Activated CD8-positive, alpha-beta memory T cell treated with anti-CD3 and anti-CD28 coated beads, Interleukin-2, amount 10 ng/mL, durations not matched to agents 7 days and 5 days (primary cell): ENCODE measurements around the gene INSR. TPM values are rescaled to one million over a fixed set of nuclear protein-coding genes. Genes with fewer than 3 reads are reported as not detected.
"Not testable (repeated sequence)": the region's sequence is repeated elsewhere in the genome, so short reads cannot be mapped to it uniquely, and the experiment has no call there.

Experiments
- ATAC-seq: fragments of 150-1000 bp; cut with Tn5 transposase; one replicate; pipeline ENCODE4 v1.10.0; 2021; ENCODE audit warnings: moderate library complexity
- CTCF ChIA-PET: fragments of 350-600 bp; sonication (Branson Sonifier 250); formaldehyde crosslinking; loops from one replicate; lab custom pipeline; 2021; ENCODE audit warnings: antibody characterized with exemption; lab: Charles Lee
- DNase-seq: peaks from one replicate; pipeline ENCODE4 v3.0.0-alpha.2; 2020
- H3K27ac Mint-ChIP-seq: one replicate; pipeline ENCODE4 v1.8.0; 2021; ENCODE audit warnings: mild to moderate bottlenecking, mixed read lengths
- H3K27me3 Mint-ChIP-seq: one replicate; pipeline ENCODE4 v1.8.0; 2021; ENCODE audit warnings: mixed read lengths
- H3K36me3 Mint-ChIP-seq: one replicate; pipeline ENCODE4 v1.8.0; 2021; ENCODE audit warnings: mild to moderate bottlenecking, mixed read lengths
- H3K4me1 Mint-ChIP-seq: one replicate; pipeline ENCODE4 v1.8.0; 2021; ENCODE audit warnings: mixed read lengths
- H3K4me3 Mint-ChIP-seq: one replicate; pipeline ENCODE4 v1.8.0; 2021; ENCODE audit warnings: mild to moderate bottlenecking, moderate library complexity, mixed read lengths
- H3K9me3 Mint-ChIP-seq: one replicate; pipeline ENCODE4 v1.8.0; 2022; ENCODE audit warnings: low read depth, mixed read lengths
- total RNA-seq, 2 experiments: library from RNA; stranded (reverse); gene quantifications; one replicate each; pipeline ENCODE4 v1.2.3, GENCODE V29; 2021

The INSR gene
- total RNA-seq, 2 experiments from 2014 or later, result 0.20 to 0.63 TPM

DNA sequence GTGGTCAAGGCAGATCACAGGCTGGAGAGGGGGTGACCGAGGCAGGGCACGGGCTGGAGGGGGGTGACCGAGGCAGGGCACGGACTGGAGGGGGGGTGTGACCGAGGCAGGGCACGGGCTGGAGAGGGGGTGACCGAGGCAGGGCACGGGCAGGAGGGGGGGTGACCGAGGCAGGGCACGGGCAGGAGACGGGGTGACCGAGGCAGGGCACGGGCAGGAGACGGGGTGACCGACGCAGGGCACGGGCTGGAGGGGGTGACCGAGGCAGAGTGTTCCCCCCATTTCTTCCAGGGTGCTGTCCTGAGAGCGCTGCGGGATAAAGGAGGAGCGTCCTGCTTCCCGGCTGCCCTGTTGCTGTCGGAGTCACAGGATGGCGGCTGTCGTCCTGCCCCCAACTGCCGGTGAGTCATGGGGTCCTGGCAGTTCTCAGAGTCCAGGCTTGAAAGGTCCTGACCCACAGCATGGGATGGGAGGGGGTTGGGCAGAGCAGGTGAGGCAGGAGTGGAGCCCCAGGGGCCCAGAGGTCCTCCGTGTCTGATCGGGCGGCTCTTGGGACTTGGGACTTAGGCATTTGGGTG is 219.4 kb downstream of the INSR start:
- DNase-seq (no peak), ATAC-seq (no peak)
- H3K36me3 Mint-ChIP-seq, result peaks cover 85% of the 10 kb centered on the region
- CTCF ChIA-PET, result no interaction called here
- no peaks in the 10 kb centered on the region for H3K27me3 Mint-ChIP-seq
- peaks cover 27% of the 10 kb centered on the region for H3K9me3 Mint-ChIP-seq
- no peak overlapping the region for H3K4me3 Mint-ChIP-seq
- H3K27ac Mint-ChIP-seq, result no peak overlapping the region
- peaks cover 18% of the 10 kb centered on the region for H3K4me1 Mint-ChIP-seq

DNA sequence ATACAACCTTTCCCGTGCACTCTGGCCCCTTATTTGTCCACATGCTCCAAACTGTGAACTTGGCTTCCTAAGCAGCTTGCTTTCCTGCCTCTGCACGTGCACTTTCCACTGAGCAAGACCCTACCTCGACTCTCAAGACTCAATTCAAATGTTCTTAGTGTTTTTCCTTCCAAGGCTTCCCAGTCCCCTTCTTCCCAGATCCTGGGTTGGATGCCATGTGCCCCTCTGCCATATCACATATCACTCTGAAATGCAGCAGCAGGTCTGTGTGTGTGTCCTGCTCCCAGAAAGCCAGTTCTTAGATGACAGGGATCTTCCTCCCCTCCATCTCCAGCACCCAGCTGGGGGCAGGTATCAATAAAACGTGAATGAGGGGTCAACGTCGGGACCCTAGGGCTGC is 221.7 kb downstream of the INSR start:
- Mint-ChIP-seq H3K9me3 (peaks cover 11% of the 10 kb centered on the region), H3K27ac (peak overlapping the region; percentile 26), H3K36me3 (peaks cover 63% of the 10 kb centered on the region), H3K27me3 (no peaks in the 10 kb centered on the region), H3K4me3 (peak overlapping the region; percentile 8), H3K4me1 (peaks cover 22% of the 10 kb centered on the region)
- DNase-seq (no peak), ATAC-seq (no peak)
- CTCF ChIA-PET, result no interaction called here

DNA sequence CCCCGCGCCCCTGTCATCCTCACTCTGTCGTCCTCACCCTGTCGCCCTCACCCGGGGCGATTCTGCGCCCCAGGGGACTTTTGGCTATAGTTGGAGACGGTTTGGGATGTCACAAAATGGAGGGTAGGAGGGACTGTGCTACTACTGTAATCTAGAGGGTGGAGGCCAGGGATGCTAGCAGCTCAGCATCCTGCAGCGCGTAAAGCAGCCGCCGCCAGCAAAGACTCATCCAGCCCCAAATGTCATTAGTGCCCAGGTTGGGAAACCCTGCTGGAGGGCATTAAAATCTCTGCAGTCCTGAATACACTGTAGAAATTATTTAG is 224.3 kb downstream of the INSR start:
- no peaks in the 10 kb centered on the region for H3K27me3 Mint-ChIP-seq
- peaks cover 5% of the 10 kb centered on the region for H3K9me3 Mint-ChIP-seq
- H3K36me3 Mint-ChIP-seq, result peaks cover 38% of the 10 kb centered on the region
- H3K27ac Mint-ChIP-seq, result peak overlapping the region; percentile 75
- peak overlapping the region; percentile 94 for H3K4me3 Mint-ChIP-seq
- CTCF ChIA-PET, result interaction anchor here (1.0 to 2.7 kb wide), 5 partner anchors 11 to 206 kb away, joined by 3 to 11 read pairs (median 3); no protein-coding TSS in a partner anchor
- peaks cover 22% of the 10 kb centered on the region for H3K4me1 Mint-ChIP-seq
- DNase-seq, result no peak
- no peak for ATAC-seq

- peaks cover 5% of the 10 kb centered on the region for H3K9me3 Mint-ChIP-seq
- peaks cover 22% of the 10 kb centered on the region for H3K4me1 Mint-ChIP-seq
- CTCF ChIA-PET, result interaction anchor here (0.5 to 2.7 kb wide), 7 partner anchors 12 to 280 kb away, joined by 3 to 11 read pairs (median 3); no protein-coding TSS in a partner anchor
- ATAC-seq, result peak; percentile 97
- peak; percentile 100 for DNase-seq
- H3K27me3 Mint-ChIP-seq, result no peaks in the 10 kb centered on the region
- H3K4me3 Mint-ChIP-seq, result peak within 1 kb of the TSS; percentile 94
- peak within 1 kb of the TSS; percentile 75 for H3K27ac Mint-ChIP-seq
- H3K36me3 Mint-ChIP-seq, result peaks cover 33% of the 10 kb centered on the region
Observed at GRCh38 chr19:7069042-7069903, 224.9 kb downstream of the INSR start, which contains the start of gene ZNF557. TSS of gene ZNF557 (plus strand) at chr19:7069703. CDS start at chr19:7075075, 5,372 bp downstream.

GRCh38 chr19:7068599-7068998 is 225.6 kb downstream of the INSR start:
- CTCF ChIA-PET, result interaction anchor here (0.5 to 2.7 kb wide), 5 partner anchors 31 to 281 kb away, joined by 3 to 11 read pairs (median 3); no protein-coding TSS in a partner anchor
- peaks cover 5% of the 10 kb centered on the region for H3K9me3 Mint-ChIP-seq
- peak overlapping the region; percentile 75 for H3K27ac Mint-ChIP-seq
- H3K36me3 Mint-ChIP-seq, result peaks cover 27% of the 10 kb centered on the region
- no peak for DNase-seq
- no peak for ATAC-seq
- no peaks in the 10 kb centered on the region for H3K27me3 Mint-ChIP-seq
- peaks cover 22% of the 10 kb centered on the region for H3K4me1 Mint-ChIP-seq
- peak overlapping the region; percentile 94 for H3K4me3 Mint-ChIP-seq

- Mint-ChIP-seq H3K27ac (no peak overlapping the region), H3K4me1 (peaks cover 22% of the 10 kb centered on the region), H3K36me3 (peaks cover 20% of the 10 kb centered on the region), H3K9me3 (peaks cover 5% of the 10 kb centered on the region), H3K27me3 (no peaks in the 10 kb centered on the region), H3K4me3 (no peak overlapping the region)
- ATAC-seq, result no peak
- no peak for DNase-seq
- CTCF ChIA-PET, result no interaction called here
Observed at GRCh38 chr19:7067716-7068115, 226.5 kb downstream of the INSR start.

- H3K9me3 Mint-ChIP-seq, CTCF ChIA-PET, ATAC-seq, H3K4me3 Mint-ChIP-seq, H3K27me3 Mint-ChIP-seq, DNase-seq, H3K27ac Mint-ChIP-seq: not testable (repeated sequence)
- H3K36me3 Mint-ChIP-seq, result peaks cover 14% of the 10 kb centered on the region
- H3K4me1 Mint-ChIP-seq, result peaks cover 18% of the 10 kb centered on the region
Observed at GRCh38 chr19:7067122-7067521, 227.1 kb downstream of the INSR start.

- DNase-seq (no peak), ATAC-seq (peak; percentile 47)
- no peaks in the 10 kb centered on the region for H3K27me3 Mint-ChIP-seq
- no peaks in the 10 kb centered on the region for H3K9me3 Mint-ChIP-seq
- no peak overlapping the region for H3K27ac Mint-ChIP-seq
- H3K4me3 Mint-ChIP-seq, result no peak overlapping the region
- CTCF ChIA-PET, result no interaction called here
- H3K4me1 Mint-ChIP-seq, result peaks cover 2% of the 10 kb centered on the region
- no peaks in the 10 kb centered on the region for H3K36me3 Mint-ChIP-seq
Observed at GRCh38 chr19:7063764-7064418, 230.3 kb downstream of the INSR start.

DNA sequence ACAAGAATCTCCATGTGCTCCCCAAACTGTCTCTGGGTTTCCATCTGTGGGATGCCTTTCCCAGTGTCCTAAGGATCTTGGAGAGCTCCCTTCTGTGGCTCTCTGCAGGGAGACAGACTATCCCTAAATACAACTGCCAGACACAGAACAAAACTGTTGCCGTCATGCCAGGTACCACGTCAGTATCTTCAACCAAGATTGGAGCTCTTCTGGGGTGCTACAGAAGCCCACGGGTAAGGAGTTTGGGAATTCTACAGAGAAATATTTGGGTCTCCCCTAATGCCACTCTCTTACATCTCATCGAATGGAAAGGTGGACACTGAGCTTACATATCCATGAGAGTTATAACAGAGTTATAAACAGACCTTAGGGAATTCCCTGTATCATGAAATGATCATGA is 230.9 kb downstream of the INSR start:
- peak; percentile 23 for ATAC-seq
- DNase-seq, result no peak
- Mint-ChIP-seq H3K4me1 (no peaks in the 10 kb centered on the region), H3K9me3 (no peaks in the 10 kb centered on the region), H3K36me3 (no peaks in the 10 kb centered on the region), H3K27ac (no peak overlapping the region), H3K4me3 (no peak overlapping the region), H3K27me3 (no peaks in the 10 kb centered on the region)
- CTCF ChIA-PET, result no interaction called here

Other genes starting within 250 kb of the INSR start
- gene MBD3L2, start 245.1 kb downstream of the INSR start, total RNA-seq, result not detected
- not detected for gene MBD3L3, start 235.7 kb downstream of the INSR start, total RNA-seq
- 10 to 100 TPM; 13.3 to 13.5 TPM for gene ZNF557, start 224.7 kb downstream of the INSR start, total RNA-seq
- gene ARHGEF18, start 54.5 kb upstream of the INSR start, total RNA-seq, result 10 to 100 TPM; 43.6 to 56.4 TPM
- gene PEX11G, start 194.6 kb upstream of the INSR start, total RNA-seq, result 1 to 10 TPM in 1 of 2 experiments, under 1 TPM in 1; 0.58 to 1.9 TPM
- gene ZNF358, start 221.7 kb upstream of the INSR start, total RNA-seq, result 10 to 100 TPM in 1 of 2 experiments, 1 to 10 TPM in 1; 8.9 to 11.3 TPM
- gene MCOLN1, start 228.2 kb upstream of the INSR start, total RNA-seq, result 10 to 100 TPM; 15.8 to 20.7 TPM
- gene PNPLA6, start 241.3 kb upstream of the INSR start, total RNA-seq, result 100 to 1,000 TPM; 160 to 184 TPM